Spleen (tissue), 7 donors: ENCODE results near the gene HK3.
A peak's percentile ranks its signal among the peaks of the same experiment; 100 is the strongest.

Experiments used
- CTCF ChIP-seq, 11 experiments: fragments of 200-600 bp in 7 of 11; fragments of 450-650 bp in 4 of 11; sonication (generic) in 4 of 11; IDR thresholded peaks in 8 of 11; conservative IDR thresholded peaks in 3 of 11; 1 replicate in 7 of 11; 2 replicates in 4 of 11; pipeline versions ENCODE4 v1.4.0 to v1.8.0; 2016 to 2021; ENCODE audit warnings: antibody characterized with exemption in 11 of 11, inconsistent platforms in 4 of 11, mild to moderate bottlenecking in 1 of 11
- POLR2AphosphoS5 ChIP-seq, 3 donors: sonication (generic); formaldehyde crosslinking; IDR thresholded peaks; one replicate each; pipeline ENCODE4 v1.5.1; 2017; ENCODE audit warnings: antibody characterized with exemption in 3 of 3
- donor health status: DM: no; HTN: no; CAD: no; lungs with moderate emphysema.
- donor health status: DM: no; HTN: no; CAD: no.
- donor health status: DM: no; HTN: no; CAD: no.

- TF ChIP-seq POLR2AphosphoS5 (IDR thresholded peaks at IDR 0.05) (peak in 1 of 3 donors; percentile 4), CTCF (IDR thresholded peaks at IDR 0.05 in 8 of 11, conservative IDR thresholded peaks at IDR 0.05 in 3 of 11) (no peak)
These were observed 18.7 kb downstream of the HK3 start for GRCh38 chr5:176880366-176881020.
